Testis (tissue), 3 donors: ENCODE measurements around the gene FRMPD4. TPM values are rescaled to one million over a fixed set of nuclear protein-coding genes. Genes with fewer than 3 reads are reported as not detected.

Experiments
- DNase-seq: peaks from one replicate; pipeline ENCODE4 v3.0.0-alpha.2; 2019
- H3K27ac ChIP-seq, 2 donors: fragments of 200-600 bp; sonication (generic); one replicate each; pipeline ENCODE4 v1.5.1; 2019
- H3K27me3 ChIP-seq: fragments of 200-600 bp; sonication (generic); one replicate; pipeline ENCODE4 v1.5.1; 2019
- H3K36me3 ChIP-seq: fragments of 200-600 bp; sonication (generic); one replicate; pipeline ENCODE4 v1.5.1; 2017; ENCODE audit warnings: low read depth; ENCODE audit errors: missing control alignments
- H3K4me1 ChIP-seq: fragments of 200-600 bp; sonication (generic); one replicate; pipeline ENCODE4 v1.5.1; 2019
- H3K4me3 ChIP-seq, 2 donors: fragments of 200-600 bp; sonication (generic); one replicate each; pipeline ENCODE4 v1.5.1; 2017 to 2019
- H3K9me3 ChIP-seq: fragments of 200-600 bp; sonication (generic); one replicate; pipeline ENCODE4 v1.5.1; 2017
- CTCF ChIP-seq, 3 experiments: fragments of 450-650 bp in 2 of 3; fragments of 200-600 bp in 1 of 3; sonication (generic) in 1 of 3; IDR thresholded peaks; one replicate each; pipeline ENCODE4 v1.5.1; 2016 to 2019; ENCODE audit warnings: antibody characterized with exemption in 3 of 3, mild to moderate bottlenecking in 2 of 3, moderate library complexity in 1 of 3
- POLR2A ChIP-seq: fragments of 450-650 bp; IDR thresholded peaks from one replicate; pipeline ENCODE4 v1.6.1; 2017; ENCODE audit warnings: antibody characterized with exemption, mild to moderate bottlenecking, moderate library complexity
- WGBS, 2 donors: methylation state at CpG; one replicate each; pipeline ENCODE4 v1.1.5; 2018; 5-methylcytosine and 5-hydroxymethylcytosine counted together
- intact Hi-C: fragments of 100-400 bp; cut with DNase I; formaldehyde crosslinking; loops from one replicate; pipeline ENCODE4 v1.15.1; 2023; ENCODE audit warnings: low total_unique reads
- polyA plus RNA-seq: library from polyadenylated mRNA; stranded (reverse); fragments of 350-450 nt; fragmentation: Illumina TruSeq; extraction: RNeasy Lipid Tissue Mini Kit (QIAGEN cat#74804); gene quantifications from one replicate; pipeline ENCODE4 v1.2.3, GENCODE V29; 2014; ENCODE audit warnings: low read depth, low replicate concordance; ENCODE audit not compliant: insufficient read depth
- total RNA-seq, 2 donors: library from RNA; depleted of rRNA; stranded (reverse); fragments of >200 nt; gene quantifications; one replicate each; pipeline ENCODE4 v1.2.3, GENCODE V29; 2016

Gene FRMPD4
- total and polyA plus RNA-seq, 3 donors from 2014 or later = 1.1 to 1.6 (median 1.3) TPM

DNA sequence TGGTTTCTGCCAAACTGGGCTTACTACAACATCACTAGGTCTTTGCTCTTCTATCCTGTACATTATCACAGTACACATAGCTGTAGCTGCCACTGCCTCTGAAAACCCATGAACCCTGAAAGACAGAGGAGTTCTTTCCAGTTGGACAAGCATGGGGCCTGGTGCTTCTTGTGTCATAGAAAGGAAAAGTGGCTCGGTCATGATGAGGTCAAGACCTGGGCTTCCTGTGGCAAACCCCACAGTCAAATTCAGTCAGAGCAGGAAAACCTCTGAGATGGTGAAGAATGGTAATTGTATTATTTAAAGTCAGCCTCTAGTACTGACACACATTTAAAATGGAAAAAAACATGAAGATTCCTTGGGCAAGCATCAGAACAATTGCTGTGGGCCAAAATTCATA, 519.6 kb downstream of the FRMPD4 start:
- no peak for DNase-seq
- H3K27ac ChIP-seq = no peak overlapping the region
- H3K27me3 ChIP-seq = no peaks in the 10 kb centered on the region
- no peak overlapping the region for H3K4me3 ChIP-seq
- no peaks in the 10 kb centered on the region for H3K9me3 ChIP-seq
- no peaks in the 10 kb centered on the region for H3K36me3 ChIP-seq
- no peaks in the 10 kb centered on the region for H3K4me1 ChIP-seq
- 71 to 100% methylated on average over 1 of the region's 1 CpG for WGBS, 2 donors
- no peak for TF ChIP-seq CTCF (IDR thresholded peaks at IDR 0.05)
- no peak for TF ChIP-seq POLR2A
- intact Hi-C loops = no loop called here

DNA sequence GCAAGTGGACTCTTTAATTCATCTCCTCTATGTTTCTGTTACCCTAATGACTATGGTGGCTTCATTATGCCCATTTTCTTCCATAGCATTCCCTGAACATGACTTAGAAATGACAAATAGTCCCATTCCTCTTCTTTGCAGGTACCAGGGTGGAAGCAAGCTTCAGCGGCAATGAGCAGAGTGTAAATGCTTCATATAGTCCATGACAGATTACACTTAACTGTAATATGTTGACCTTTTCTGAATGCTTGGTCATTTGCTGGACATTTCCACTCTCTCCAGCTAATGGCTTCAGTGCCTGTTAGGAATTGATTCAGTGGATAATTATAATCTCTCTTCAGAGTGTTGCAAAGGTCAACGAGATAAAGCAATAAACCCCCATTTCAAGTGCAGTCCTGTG, 523.2 kb downstream of the FRMPD4 start:
- Histone ChIP-seq H3K9me3 (no peaks in the 10 kb centered on the region), H3K4me1 (no peaks in the 10 kb centered on the region), H3K36me3 (no peaks in the 10 kb centered on the region), H3K27ac (no peak overlapping the region), H3K27me3 (no peaks in the 10 kb centered on the region), H3K4me3 (no peak overlapping the region)
- 94 to 96% methylated on average over 2 of the region's 2 CpGs for whole genome bisulfite sequencing, 2 donors
- no peak for DNase-seq
- intact Hi-C loops = no loop called here
- TF ChIP-seq CTCF (IDR thresholded peaks at IDR 0.05) (no peak), POLR2A (no peak)

DNA sequence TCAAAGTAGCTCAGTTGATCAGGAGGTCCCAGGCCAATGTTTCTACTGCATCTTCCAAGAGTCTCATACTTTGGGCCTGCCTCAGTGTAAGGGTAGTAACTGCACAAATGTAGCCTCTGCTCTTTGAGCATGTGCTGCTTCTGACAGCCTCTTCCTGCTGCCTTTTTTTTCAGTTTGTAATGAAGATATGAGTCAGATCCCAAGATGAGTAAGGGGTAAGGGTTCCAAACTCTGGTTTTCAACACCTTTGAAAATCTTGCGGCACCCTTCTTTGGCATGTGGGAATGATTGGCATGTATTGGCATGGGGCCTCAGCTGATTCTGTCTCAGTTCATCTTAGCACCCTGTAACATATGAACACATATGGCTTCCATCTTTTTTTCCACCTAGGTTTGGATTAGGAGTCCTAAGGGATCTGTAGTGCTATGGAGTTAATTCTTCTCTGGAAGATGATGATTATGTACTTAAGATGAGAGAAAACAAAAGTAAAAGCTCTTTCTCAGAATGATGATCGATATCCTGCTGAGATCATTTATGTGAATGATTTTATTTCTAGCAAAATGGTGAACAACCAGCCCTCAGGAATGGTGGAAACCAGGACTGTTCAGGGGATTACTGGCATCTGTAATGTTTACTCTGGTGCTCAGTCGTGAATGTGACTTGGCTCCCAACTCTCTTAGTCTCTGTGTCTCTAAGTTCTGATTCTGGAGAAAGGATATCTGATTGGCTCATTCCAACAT, 534.3 kb downstream of the FRMPD4 start:
- WGBS, 2 donors = 80 to 81% methylated on average over 3 of the region's 3 CpGs
- intact Hi-C loops = no loop called here
- TF ChIP-seq POLR2A = no peak
- no peak for TF ChIP-seq CTCF (IDR thresholded peaks at IDR 0.05)
- no peak for DNase-seq
- H3K9me3 ChIP-seq = no peaks in the 10 kb centered on the region
- H3K27ac ChIP-seq = no peak overlapping the region
- no peaks in the 10 kb centered on the region for H3K27me3 ChIP-seq
- H3K4me1 ChIP-seq = no peaks in the 10 kb centered on the region
- H3K4me3 ChIP-seq = no peak overlapping the region
- no peaks in the 10 kb centered on the region for H3K36me3 ChIP-seq

GRCh38 chrX:12673487-12673886, 535.2 kb downstream of the FRMPD4 start:
- Histone ChIP-seq H3K27ac (no peak overlapping the region), H3K27me3 (no peaks in the 10 kb centered on the region), H3K9me3 (no peaks in the 10 kb centered on the region), H3K4me3 (no peak overlapping the region), H3K4me1 (no peaks in the 10 kb centered on the region), H3K36me3 (no peaks in the 10 kb centered on the region)
- intact Hi-C loops = no loop called here
- WGBS, 2 donors = 81 to 90% methylated on average over 2 of the region's 2 CpGs
- TF ChIP-seq CTCF (IDR thresholded peaks at IDR 0.05) (no peak), POLR2A (no peak)
- DNase-seq = peak; percentile 21

DNA sequence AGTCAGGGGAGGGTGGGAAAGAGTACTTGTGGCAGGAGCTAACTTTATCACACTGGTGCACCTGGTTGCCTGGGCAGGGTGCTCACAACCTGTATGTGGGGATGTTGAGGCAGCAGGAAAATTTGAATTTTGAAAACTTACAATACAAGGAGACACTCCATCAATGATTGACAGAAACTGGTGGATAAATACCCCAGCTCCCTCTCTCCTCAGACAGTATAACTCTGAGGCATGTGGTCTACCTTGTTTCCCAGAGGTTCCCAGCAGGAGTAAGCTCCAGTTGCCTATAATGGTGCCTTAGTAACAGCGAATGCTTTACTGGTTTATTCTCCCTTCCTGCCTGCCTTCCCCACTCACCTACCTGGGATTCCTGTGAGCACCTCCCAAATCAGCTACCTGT, 541.2 kb downstream of the FRMPD4 start:
- TF ChIP-seq CTCF (IDR thresholded peaks at IDR 0.05) (no peak), POLR2A (no peak)
- Histone ChIP-seq H3K27ac (no peak overlapping the region), H3K4me1 (no peaks in the 10 kb centered on the region), H3K27me3 (no peaks in the 10 kb centered on the region), H3K4me3 (no peak overlapping the region), H3K9me3 (no peaks in the 10 kb centered on the region), H3K36me3 (no peaks in the 10 kb centered on the region)
- intact Hi-C loops = no loop called here
- DNase-seq = no peak
- 83 to 100% methylated on average over 1 of the region's 1 CpG for WGBS, 2 donors
